GM18909 (cell line): ENCODE measurements around the gene FRMD5.

Experiments used
- ATAC-seq: cut with Tn5 transposase; IDR thresholded peaks from one replicate; pipeline ENCODE4 v1.9.1; 2021; ENCODE audit warnings: mild to moderate bottlenecking; ENCODE audit not compliant: unreplicated experiment, poor library complexity

FRMD5 gene

GRCh38 chr15:43939070-43939469, 256.0 kb downstream of the FRMD5 start:
- no peak for ATAC-seq

- no peak for ATAC-seq
Measured at GRCh38 chr15:43934480-43934879, 260.6 kb downstream of the FRMD5 start.

- no peak for ATAC-seq
Measured at GRCh38 chr15:43932907-43933306, 262.2 kb downstream of the FRMD5 start.

- no peak for ATAC-seq
Measured at GRCh38 chr15:43931790-43932435, 263.2 kb downstream of the FRMD5 start.

- no peak for ATAC-seq
Measured at GRCh38 chr15:43931119-43931518, 264.0 kb downstream of the FRMD5 start.

- ATAC-seq, result no peak
Measured at GRCh38 chr15:43930556-43930955, 264.5 kb downstream of the FRMD5 start.

GRCh38 chr15:43930079-43930478, 265.0 kb downstream of the FRMD5 start:
- ATAC-seq, result no peak

- ATAC-seq, result no peak
Measured at GRCh38 chr15:43928152-43928551, 266.9 kb downstream of the FRMD5 start.

GRCh38 chr15:43927203-43927602, 267.9 kb downstream of the FRMD5 start:
- ATAC-seq, result no peak

- ATAC-seq, result no peak
Measured at GRCh38 chr15:43923553-43923952, 271.5 kb downstream of the FRMD5 start.

GRCh38 chr15:43922021-43922420, 273.1 kb downstream of the FRMD5 start:
- no peak for ATAC-seq

- ATAC-seq, result no peak
Measured at GRCh38 chr15:43920815-43921214, 274.3 kb downstream of the FRMD5 start.

GRCh38 chr15:43920254-43920600, 274.8 kb downstream of the FRMD5 start:
- no peak for ATAC-seq

GRCh38 chr15:43919540-43920253, 275.4 kb downstream of the FRMD5 start:
- ATAC-seq, result no peak

GRCh38 chr15:43918717-43919116, 276.4 kb downstream of the FRMD5 start:
- ATAC-seq, result no peak

- no peak for ATAC-seq
Measured at GRCh38 chr15:43916326-43916660, 278.8 kb downstream of the FRMD5 start.

GRCh38 chr15:43915631-43916325, 279.3 kb downstream of the FRMD5 start:
- ATAC-seq, result no peak

GRCh38 chr15:43913941-43914340, 281.1 kb downstream of the FRMD5 start:
- no peak for ATAC-seq

- ATAC-seq, result no peak
Measured at GRCh38 chr15:43913026-43913780, 281.9 kb downstream of the FRMD5 start.

GRCh38 chr15:43912208-43912607, 282.9 kb downstream of the FRMD5 start:
- ATAC-seq, result no peak

GRCh38 chr15:43911235-43911781, 283.8 kb downstream of the FRMD5 start:
- ATAC-seq, result no peak
